HT1080 (cell line): ENCODE results near the gene DNAH9. TPM values are rescaled to one million over a fixed set of nuclear protein-coding genes. Genes with fewer than 3 reads are reported as not detected.
"Not testable (repeated sequence)": the region's sequence is repeated elsewhere in the genome, so short reads cannot be mapped to it uniquely, and the experiment has no call there.

Experiments used
- DNase-seq: peaks from one replicate; pipeline ENCODE4 v3.0.0-alpha.2; 2015; ENCODE audit warnings: low read depth
- total RNA-seq: library from RNA; depleted of rRNA; stranded (reverse); fragments of >200 nt; shearing (Covaris generic); gene quantifications from 2 replicates; pipeline ENCODE4 v1.2.3, GENCODE V29; 2014

DNAH9 gene
- total RNA-seq, 1 experiment from 2014 or later, result not detected

DNA sequence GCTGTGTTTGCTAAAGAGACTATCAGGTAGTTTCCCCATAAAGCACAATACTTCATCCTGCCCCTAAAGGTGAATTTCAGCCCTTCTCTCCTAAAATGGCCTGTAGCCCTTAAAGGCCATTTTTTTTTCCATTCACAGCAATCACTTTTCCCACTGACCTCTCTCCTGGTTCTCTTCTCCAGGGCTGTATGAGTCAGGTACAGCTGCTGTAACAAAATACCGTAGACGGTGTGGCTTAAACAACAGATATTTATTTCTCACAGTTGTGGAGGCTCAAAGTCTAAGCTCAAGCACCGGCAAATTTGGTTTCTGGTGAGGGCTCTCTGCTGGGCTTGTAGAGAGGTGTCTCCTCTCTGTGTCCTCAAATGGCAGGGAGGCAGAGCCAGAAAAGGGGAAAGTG is 354.3 kb downstream of the DNAH9 start:
- DNase-seq, result no peak

- no peak for DNase-seq
Measured at GRCh38 chr17:11953924-11954323, 355.7 kb downstream of the DNAH9 start.

DNA sequence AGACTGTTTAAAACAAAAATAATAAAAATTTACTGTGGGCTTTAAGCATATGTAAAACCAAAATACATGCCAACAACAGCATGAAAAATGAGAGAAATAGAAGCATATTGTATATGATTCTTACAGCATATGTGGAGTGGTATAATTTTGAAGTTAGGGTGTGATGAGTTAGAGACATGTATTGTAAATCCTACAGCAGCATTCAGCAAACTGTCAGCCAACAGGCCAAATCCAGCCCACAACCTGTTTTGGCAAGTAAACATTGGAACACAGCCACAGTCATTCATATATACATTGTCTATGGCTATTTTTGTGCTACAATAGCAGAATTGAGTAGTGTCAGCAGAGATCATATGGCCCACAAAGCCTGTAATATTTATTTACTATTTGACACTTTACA is 356.7 kb downstream of the DNAH9 start:
- no peak for DNase-seq

DNA sequence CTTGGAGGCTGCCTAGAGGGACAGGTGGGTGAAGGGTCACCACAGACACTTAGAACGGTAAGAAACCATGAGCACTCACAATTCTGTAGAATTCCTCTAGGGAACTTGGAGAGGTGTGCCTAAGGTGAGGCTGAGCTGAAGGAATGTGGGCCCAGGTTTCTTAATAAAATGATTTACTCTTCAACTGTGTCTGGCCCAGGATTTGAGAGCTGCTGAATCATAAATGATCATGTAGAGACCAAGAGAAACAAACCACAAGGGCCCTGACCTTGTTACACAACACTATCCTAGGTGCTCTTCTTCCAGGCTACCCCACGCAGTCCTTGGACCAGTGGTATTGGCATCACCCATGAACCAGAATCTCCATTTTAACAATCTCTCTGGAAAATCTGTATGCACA is 371.3 kb downstream of the DNAH9 start:
- no peak for DNase-seq

DNA sequence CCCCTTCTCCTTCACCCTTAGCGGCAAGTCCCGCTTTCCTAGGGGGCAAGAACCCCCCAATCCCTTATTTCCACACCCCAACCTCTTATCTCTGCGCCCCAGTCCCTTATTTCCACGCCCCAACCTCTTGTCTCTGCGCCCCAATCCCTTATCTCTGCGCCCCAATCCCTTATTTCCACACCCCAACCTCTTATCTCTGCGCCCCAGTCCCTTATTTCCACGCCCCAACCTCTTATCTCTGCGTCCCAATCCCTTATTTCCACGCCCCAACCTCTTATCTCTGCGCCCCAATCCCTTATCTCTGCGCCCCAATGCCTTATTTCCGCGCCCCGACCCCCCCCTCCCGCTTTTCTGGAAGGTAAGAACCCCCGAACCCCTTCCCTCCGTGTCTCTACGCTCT is 374.5 kb downstream of the DNAH9 start:
- DNase-seq, result not testable (repeated sequence)

DNA sequence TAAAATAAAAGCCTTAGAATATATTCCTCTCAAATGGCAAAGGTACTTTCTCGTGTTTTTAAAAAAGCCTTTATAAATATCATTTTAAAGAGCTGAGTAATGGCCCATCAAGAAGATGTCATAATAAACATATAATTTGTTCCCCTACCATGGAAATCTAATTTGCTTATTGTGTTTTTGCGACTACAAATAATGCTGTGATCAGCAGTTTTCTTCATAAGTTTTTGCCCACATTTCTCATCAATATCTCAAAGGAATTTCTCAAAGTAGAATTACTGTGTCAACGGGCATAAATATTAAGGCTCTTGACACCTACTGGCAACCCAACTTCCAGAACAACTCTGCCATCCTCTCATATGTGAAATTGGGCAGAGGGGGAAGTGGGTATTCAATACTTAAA is 381.5 kb downstream of the DNAH9 start:
- no peak for DNase-seq

GRCh38 chr17:11980813-11981212 is 382.5 kb downstream of the DNAH9 start:
- DNase-seq, result no peak

DNA sequence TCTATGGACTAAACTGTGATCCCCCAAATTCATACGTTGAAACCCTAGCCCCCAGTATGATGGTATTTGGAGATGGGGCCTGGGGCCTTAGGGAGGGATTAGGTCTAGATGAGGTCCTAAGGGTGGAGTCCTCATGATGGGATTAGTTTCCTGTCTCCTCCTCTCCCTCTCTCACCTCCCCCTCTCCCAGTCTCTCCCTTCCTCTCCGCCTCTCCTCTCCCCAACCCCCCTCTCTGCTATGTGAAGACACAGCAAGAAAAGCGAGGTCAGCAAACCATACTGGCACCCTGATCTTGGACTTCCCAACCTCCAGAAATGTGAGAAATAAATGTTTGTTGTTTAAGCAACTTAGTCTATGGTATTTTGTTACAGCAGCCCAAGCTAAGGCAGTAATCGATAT is 383.6 kb downstream of the DNAH9 start:
- no peak for DNase-seq

DNA sequence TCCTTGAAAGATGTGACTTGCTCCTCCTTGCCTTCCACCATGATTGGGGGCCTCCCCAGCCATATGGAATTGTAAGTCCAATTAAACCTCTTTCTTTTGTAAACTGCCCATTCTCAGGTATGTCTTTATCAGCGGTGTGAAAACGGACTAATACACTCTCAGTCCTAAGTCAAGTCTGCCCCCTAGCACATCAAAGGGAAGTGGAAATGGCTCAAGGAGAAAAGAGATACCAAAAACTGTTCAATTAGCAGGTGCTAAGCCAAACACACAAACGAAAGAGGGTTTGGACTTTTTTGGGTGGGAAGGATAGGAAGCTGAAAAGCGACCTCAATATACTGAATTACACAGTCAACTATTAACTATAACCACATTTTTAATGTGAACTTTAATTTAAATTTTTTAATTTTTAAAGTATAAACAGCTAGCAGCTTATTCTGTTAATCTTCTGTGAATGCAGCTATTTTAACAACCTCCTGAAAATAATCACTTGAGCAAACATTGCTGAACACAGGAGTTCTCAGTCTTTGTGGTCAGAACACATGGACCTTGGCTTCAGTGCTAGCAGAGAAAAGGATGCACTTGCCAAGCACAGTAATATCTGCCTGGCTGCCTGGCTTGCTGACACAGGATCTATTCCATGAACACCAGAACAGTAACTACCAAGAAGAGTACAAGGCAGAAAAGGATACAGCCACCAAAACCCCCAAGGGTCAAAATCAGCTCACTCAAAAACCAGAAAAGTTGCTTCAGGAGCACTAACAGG is 388.1 kb downstream of the DNAH9 start:
- DNase-seq, result no peak

DNA sequence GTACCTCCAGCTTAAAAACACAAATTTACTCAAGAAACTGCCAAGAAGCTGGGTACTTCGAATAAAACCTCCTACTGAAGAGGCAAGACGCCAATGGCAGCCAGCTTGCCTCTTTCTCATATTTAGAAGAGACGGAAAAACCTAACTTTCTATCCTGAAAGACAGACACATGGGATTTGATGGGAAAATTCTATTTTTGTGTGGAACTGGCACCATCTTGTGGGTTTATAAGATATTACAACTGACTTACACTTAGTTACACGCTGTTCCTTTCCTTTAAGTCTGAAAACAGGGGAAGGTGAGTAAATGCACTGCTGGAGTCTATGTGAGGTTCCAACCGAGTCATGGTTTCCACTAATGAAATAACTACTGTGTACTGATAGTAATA is 388.7 kb downstream of the DNAH9 start:
- peak; percentile 54 for DNase-seq

GRCh38 chr17:11990363-11990983 is 392.2 kb downstream of the DNAH9 start:
- DNase-seq, result no peak

- DNase-seq, result no peak
Measured at GRCh38 chr17:11991461-11991860, 393.2 kb downstream of the DNAH9 start.

- no peak for DNase-seq
Measured at GRCh38 chr17:11996722-11997146, 398.5 kb downstream of the DNAH9 start.

DNA sequence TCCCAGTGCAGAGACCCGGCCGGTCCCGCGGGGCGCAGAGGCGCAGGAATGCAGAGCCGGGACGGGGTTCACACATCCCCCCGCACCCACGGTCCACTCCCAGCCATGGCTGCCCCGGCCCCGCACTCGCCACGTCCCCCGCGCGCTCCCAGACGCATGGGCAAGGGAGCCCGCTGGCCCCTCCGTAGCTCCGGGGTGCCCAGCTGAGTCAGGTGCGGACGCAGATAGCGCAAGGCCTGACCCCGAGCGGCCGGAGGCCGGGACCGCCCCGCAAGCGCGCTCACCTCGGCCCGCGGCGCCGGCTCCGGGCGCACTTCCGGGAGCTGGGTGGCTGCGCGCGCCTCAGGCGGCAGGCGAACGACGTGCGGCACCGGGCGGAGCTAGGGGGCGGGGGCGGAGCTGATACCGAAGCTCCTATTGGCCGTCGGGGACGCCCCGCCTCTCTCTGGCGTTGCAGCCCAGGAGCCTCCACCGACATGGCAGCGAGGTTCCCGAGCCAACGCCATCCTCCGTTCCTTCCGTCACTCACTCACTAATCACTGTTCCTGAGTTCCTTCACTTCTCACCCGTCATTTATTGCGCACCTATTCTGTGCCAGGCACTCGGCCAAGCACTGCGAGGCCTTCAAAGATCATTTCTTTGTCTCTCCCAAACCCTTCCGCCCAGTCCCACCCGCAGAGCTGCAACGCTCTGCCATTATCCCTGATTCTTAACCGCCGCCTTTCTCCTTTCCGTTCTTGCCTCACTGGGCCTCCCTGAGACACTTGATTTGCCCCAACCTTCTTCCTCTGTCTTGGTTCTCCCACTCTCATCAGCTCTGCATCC is 399.1 kb downstream of the DNAH9 start, which contains the start of gene ZNF18:
Gene ZNF18, minus strand, starts transcription at position 329 of the 825 bp plus-strand sequence. CDS start 4,646 bp downstream, outside the sequence.
- peak; percentile 92 for DNase-seq

DNA sequence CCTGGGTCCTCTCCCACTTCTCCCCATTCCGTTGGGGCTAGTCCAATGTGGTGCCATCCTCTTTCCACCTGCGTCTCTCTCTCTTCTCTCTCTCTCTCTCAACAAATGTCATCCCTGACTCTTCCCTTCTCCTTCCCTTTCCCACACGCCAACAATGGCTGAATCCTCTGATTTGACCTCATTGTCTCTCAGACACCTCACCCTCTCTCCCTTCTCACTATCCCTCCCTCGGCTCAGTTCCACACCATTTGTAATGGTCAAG is 399.6 kb downstream of the DNAH9 start:
- DNase-seq, result no peak

DNA sequence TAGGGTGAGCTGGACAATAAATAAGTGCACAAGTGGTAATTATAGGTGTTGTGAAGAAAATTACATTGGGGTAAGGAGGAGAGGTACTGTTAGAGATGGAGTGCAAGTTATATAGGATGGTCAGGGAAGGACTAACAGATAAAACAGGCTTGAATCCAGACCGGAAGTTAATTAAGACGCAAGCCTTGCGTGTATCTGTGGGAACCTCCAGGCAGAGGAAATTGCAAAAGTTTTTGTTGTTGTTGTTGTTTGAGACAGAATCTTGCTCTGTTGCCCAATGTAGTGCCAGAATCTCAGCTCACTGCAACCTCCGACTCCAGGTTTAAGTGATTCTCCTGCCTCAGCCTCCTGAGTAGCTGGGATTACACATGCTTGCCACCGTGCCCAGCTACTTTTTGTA is 401.4 kb downstream of the DNAH9 start:
- no peak for DNase-seq

DNA sequence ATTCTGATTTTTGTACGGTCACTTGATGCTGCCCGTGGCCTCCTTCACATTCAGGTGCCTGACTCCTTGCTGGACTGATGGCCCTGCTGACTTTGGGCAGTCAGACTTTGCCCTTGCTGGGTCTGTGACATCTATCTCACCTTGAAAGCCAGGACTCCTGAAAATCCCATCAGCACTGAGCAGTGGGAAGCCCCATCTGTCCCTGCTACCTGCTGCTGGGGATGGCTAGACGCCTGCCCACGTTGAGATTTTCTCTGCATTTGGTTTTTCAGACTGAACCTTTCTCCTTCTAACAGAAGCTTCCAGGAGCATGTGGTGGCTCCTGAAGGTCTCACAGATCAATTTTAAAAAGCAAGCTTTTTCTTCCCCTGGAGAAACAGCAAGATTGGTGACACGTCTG is 409.2 kb downstream of the DNAH9 start:
- no peak for DNase-seq
